HG03442 (cell line): ENCODE data around the gene BTLA.
"Not testable (repeated sequence)": the region's sequence is repeated elsewhere in the genome, so short reads cannot be mapped to it uniquely, and the experiment has no call there.

ENCODE experiments used
- ATAC-seq: cut with Tn5 transposase; IDR thresholded peaks from one replicate; pipeline ENCODE4 v1.9.1; 2021; ENCODE audit warnings: mild to moderate bottlenecking, moderate library complexity; ENCODE audit not compliant: unreplicated experiment

Gene BTLA

DNA sequence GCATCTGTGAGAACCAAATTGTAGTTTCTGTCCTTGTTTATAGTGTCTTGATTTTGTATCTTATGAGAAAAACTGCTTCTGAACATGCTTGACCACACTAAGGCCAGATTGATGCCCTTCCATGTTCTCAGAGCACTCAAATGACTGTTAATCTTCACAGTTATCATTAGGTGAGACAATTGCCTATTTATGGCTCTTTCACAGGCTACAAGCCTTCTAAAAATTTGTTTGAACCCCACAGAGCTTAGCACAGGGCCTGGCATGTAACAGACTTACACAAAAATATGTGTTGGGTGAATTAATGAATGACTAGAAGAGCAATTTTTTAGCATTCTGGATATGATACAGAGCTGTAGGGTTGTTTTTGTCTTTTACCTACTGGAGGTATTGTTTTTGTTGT lies 43.1 kb downstream of the BTLA start:
- ATAC-seq = no peak

DNA sequence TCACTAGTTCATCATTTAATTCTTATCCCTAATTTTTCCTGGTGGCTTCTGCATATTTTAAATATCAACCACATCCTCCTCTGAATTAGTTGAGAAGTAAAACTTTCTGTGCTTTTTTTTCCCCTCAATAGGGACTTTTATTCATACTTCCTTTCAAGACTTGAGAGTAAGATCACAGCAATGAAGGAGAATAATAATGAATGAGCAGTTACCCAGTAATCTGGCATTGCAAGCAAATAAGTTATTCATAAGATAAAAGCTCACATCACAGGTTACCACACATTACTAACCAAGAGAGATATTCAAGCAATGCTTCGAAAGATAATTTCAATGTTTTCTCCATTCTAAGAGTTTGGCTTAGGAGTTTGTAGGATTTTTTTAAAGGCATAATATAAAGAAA lies 50.3 kb downstream of the BTLA start:
- ATAC-seq = no peak

DNA sequence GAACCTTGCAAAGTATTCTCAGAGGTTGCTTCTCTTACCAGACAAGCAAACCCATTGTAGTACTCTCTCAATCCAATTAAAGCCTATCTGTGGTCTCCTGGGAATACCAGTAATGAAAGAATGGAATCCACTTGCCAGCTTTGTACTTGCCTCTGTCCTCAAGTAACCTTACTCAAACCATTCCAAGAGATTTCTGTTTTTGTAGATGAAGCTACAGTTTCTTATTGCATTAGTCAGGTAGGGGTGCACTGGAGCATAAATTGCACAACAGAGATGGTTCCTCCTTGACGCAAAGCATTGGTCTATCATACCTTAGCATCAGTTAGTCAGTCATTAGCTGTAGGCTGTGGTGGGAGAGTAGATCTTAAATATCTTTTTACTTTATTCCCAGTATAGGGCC lies 52.9 kb downstream of the BTLA start:
- no peak for ATAC-seq

DNA sequence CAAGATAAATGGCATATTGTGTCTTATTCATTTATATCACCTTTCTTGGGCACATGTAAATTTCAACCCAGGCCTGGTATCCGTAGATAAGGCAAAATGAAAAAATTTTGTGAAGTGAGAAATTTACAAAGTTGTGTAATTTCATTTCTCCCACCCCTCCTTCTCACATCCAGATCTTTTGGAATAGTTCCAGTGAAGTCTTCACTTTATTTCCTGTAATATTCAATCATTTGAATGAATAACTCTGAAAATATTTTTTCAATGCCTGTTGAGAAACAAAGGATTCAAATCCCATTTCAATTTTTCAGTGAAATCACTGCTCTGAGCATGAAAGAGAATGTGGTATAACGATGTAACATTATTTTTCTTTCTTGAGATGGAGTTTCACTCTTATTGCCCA lies 53.4 kb downstream of the BTLA start:
- ATAC-seq = no peak

DNA sequence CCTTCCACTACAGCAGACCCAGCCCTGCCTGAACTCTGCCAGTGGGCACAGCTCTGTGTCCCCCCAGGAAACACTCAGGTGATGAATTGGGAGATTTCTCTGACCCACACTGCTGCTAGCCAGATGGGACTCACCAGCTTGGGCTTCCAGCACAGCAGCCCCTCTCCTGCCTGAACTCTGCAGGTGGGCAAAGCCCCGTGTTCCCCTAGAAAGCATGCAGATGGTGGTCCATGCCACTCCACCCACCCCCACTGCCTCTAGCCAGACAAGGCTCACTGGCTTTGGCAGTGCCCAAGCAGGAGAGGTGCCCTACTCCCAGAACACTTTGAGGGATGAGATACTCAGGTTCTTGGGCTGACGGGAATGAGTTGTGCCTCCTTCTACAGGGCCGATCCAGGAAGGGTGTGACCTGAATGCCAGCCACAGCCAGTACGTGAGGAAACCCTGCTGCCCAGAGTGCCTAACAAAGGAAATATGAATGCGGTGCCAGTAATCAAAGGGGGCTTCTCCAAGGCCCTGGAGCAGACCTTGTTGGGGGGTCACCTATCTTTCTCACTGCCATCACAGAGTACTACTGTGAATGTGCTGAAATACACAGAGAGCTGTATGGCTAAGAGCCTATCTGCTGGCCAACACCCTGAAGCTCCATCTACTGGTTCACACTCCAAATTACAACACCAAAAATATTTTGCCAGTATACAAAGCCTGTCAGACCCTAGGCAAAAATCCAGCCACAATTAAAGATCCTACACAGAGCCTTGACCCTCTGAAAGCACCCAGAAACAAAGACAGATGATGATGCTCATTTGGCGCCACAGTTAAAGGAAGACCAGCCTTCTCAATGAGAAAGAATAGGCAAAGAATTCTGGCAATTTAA lies 61.9 kb downstream of the BTLA start:
- ATAC-seq = no peak

DNA sequence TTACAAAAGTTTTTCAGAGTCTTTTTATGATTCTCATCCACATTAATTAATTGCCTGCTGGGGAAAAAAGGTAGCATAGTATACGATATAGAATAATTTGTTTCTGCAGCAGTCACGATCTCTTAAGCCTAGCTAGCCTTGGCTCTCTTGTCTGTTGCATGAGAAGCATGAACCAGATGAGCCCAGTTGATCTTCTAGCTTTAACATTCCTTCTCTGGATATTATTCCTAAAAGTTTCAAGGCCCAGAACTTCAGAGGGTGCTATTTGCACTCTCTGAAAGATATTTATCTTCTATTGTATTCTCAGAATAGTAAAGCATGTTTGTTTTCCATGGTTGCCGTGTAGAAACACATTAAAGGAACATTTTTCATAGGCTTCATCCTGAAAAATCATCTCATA lies 69.3 kb downstream of the BTLA start:
- no peak for ATAC-seq

DNA sequence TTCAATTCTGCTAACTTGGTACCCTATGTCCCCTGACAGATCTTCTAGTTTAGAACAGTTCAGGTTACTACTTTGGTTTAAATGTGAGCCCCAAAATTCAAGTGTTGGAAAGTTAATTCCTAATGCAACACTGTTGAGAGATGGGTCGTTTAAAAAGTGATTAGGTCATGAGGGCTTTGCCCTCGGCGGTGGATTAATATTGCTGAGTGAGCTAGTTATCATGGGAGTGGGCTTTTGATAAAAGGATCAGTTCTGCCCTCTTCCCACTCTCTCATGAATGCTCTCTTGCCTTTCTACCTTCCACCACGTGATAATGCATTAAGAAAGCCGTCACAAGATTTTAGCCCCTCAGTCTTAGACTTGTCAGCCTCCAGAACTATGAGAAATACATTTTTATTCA lies 72.1 kb downstream of the BTLA start:
- ATAC-seq = no peak

DNA sequence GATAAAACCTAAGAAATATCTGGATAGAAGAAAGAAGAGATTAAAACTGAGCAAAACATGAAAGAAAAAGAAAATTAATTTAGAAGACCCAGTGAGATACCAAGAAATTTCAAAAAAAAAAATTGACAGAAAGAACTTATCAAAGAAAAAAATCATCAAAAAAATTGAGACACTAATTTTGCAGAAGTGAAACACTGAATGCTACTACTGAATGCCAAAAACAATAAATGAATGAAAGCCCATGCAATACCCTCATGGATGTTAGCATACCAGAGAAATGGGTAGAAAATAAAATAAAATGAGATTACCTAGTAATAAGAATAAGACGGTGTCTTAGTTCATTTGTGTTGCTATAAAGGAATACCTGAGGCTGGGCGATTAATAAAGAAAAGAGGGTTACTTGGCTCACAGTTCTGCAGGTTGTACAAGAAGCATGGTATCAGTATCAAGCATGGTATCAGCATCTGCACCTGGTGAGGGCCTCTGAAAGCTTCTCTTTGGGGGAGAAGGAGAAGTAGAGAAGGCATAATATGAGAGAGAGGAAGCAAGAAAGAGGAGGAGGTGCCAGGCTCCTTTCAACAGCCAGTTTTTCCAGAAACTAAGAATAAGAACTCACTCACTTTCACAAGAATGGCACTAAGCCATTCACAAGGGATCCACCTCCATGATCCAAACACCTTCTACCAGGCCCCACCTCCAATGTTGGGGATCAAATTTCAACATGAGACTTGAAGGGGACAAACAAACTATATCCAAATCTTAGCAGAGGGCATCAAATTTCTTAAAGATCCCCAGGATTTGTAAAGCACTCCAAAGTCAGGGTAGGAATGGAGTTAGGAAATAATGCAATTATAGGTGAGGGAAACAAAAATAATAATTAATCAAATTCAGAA lies 73.2 kb downstream of the BTLA start:
- peak; percentile 39 for ATAC-seq

DNA sequence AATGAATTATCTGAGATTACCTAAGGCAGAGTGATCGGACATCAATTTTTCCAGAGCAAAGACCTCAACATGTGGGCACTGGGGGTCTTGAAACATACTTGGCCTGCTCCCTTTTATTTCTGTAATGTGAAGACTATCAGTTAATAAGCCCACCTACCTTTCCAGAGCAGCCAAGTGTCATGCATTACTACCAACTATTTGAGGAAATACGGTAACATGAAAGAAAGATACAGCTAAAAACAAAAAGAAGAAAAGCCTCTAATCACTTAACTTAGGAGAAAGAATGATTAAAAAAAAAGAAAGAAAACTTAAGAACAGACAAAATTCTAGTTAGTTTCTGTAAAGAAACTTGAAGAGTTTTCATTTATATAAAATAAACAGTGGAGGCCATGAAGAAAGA lies 73.9 kb downstream of the BTLA start:
- ATAC-seq = no peak

DNA sequence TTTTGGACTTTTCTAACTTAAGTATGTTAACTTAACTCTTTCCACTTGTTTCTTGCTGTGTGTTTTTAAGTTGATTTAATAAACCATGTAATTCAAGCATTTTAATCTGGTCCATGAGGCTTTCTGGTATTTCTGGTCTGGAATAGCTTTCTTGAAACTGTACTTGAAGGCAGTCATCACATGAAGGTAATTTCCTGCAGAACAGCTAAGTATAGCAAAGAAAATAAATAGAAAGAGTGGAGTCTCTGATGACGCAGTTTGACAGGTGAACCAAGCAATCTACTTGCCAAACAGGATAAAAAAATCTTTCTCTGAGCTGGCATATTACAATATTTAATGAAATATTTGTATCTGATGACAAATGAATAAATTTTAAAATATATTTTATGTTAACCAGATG lies 74.9 kb downstream of the BTLA start:
- ATAC-seq = no peak

DNA sequence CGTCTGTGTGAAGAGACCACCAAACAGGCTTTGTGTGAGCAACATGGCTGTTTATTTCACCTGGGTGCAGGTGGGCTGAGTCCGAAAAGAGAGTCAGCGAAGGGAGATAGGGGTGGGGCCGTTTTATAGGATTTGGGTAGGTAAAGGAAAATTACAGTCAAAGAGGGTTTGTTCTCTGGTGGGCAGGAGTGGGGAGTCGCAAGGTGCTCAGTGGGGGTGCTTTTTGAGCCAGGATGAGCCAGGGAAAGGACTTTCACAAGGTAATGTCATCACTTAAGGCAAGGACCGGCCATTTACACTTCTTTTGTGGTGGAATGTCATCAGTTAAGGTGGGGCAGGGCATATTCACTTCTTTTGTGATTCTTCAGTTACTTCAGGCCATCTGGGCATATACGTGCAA lies 76.4 kb downstream of the BTLA start:
- not testable (repeated sequence) for ATAC-seq

DNA sequence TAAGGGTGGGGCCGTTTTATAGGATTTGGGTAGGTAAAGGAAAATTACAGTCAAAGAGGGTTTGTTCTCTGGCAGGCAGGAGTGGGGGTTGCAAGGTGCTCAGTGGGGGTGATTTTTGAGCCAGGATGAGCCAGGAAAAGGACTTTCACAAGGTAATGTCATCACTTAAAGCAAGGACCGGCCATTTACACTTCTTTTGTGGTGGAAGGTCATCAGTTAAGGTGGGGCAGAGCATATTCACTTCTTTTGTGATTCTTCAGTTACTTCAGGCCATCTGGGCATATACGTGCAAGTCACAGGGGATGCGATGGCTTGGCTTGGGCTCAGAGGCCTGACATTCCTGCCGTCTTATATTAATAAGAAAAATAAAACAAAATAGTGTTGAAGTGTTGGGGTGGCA lies 80.7 kb downstream of the BTLA start:
- not testable (repeated sequence) for ATAC-seq

DNA sequence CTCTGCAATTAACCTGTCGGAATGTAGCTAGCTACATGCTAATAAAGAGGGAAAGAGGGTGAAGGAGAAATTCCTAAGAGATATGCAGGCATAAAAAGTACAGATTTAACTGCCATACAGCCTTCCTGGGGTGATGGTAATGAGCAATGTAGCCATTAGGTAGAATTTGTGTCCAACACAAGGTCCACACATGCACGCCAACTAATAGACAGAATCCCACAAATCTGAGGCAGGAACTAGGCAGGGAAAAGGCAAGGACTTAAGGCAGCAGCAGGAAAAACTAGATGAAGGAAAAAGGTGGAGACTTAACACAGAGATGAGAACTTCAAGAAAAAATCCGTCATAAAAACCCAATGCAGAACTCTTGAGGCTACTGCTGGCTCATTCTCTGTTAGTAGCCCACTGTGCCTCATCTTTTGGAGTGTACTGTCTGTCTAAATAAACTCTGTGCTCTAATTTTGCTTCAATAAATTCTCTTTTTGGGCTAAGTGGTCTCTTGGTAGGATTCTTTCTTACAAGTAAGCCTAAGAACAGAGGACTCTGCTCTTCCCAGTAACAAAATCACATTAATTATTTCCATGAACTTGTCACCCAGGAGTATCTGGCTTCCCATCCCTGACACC lies 81.5 kb downstream of the BTLA start:
- no peak for ATAC-seq

DNA sequence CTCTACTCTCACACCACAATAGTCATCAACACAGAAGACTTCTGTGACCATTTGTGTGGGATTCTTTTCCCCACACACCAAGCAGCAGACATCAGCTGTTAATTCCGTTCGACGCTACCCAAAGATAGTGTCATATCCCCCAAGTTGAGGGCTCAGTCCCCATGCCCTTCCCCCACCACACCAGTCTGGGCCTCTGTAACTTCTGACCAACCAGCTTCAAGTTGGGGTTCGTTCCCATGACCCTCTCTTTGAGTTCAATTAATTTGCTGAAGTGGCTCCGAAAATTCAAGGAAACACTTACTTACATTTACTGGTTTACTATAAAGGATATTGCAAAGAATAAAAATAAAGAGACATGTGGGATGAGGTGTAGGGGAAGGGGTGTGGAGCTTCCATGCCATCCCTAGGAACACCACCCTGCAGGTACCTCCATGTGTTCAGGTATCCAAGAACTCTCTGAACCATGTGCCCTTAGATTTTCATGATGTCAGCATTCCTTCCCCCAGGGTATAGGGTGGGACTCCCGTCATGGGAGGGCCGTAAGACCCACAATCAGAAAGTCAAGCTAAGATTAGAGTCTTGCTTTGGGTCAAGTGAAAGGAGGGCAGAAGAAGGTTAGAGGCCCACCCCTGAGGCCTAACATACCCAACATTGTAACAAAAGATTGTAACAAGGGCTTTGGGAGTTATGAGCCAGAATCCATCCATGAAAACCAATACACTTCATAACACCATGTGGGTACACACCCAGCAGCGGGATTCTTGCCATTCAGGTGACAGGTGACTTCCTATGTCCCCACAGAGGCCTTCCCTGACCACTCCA lies 82.7 kb downstream of the BTLA start:
- ATAC-seq = no peak

DNA sequence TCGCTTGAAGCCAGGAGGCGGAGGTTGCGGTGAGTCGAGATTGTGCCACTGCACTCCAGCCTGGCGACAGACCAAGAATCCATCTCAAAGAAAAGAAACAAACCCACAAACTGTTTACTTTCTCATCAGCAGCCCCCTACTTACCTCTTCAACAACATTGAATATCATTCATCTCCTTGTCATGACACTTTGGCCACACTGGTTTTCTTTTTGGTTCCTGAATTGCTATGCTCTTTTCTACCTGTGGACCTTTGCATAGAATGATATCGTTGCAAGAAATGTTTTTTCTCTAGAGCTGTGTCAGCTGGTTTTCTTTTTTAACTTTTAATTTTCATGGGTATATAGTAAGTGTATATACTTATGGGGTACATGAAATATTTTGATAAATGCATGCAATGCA lies 83.9 kb downstream of the BTLA start:
- no peak for ATAC-seq
